Measurements from ENCODE around the gene MSL3B.

MSL3B gene

GRCh38 chr2:233822101-233822771 is 46.0 kb downstream of the MSL3B start:
- no peak for DNase-seq (ENCODE audit: low read depth in 1 of 2, low spot score in 1 of 2)
- no peak for TF ChIP-seq SPI1 (IDR thresholded peaks at IDR 0.05; ENCODE audit: borderline replicate concordance, low read depth)
- no peak for TF ChIP-seq CTCF (IDR thresholded peaks at IDR 0.05; ENCODE audit: insufficient read depth, low read length)
- no peak for TF ChIP-seq POLR2AphosphoS5 (IDR thresholded peaks at IDR 0.05; ENCODE audit: low read depth)
- TF ChIP-seq REST (IDR thresholded peaks at IDR 0.05; ENCODE audit: insufficient replicate concordance, low read depth) = no peak
- no peaks in the 10 kb centered on the region for H3K27me3 ChIP-seq (ENCODE audit: insufficient read depth, poor library complexity, severe bottlenecking)

GRCh38 chr2:233821709-233822100 is 46.5 kb downstream of the MSL3B start:
- no peak overlapping the region for H3K4me3 ChIP-seq (replicated peaks; ENCODE audit: insufficient read depth, low read length)
- TF ChIP-seq SPI1 (IDR thresholded peaks at IDR 0.05; ENCODE audit: borderline replicate concordance, low read depth) (no peak), REST (IDR thresholded peaks at IDR 0.05; ENCODE audit: insufficient replicate concordance, low read depth) (no peak), POLR2AphosphoS5 (IDR thresholded peaks at IDR 0.05; ENCODE audit: low read depth) (no peak), CTCF (IDR thresholded peaks at IDR 0.05; ENCODE audit: insufficient read depth, low read length) (no peak), GABPA (IDR thresholded peaks at IDR 0.05; ENCODE audit: low read depth) (no peak)
- H3K27me3 ChIP-seq (ENCODE audit: insufficient read depth, poor library complexity, severe bottlenecking) = no peaks in the 10 kb centered on the region
- DNase-seq (ENCODE audit: low read depth in 1 of 2, low spot score in 1 of 2) = no peak
- no peak overlapping the region for H3K27ac ChIP-seq (replicated peaks)

More at GRCh38 chr2:233822101-233822771, 46.0 kb downstream of the MSL3B start:
- H3K27ac ChIP-seq (replicated peaks) = no peak overlapping the region
- H3K4me3 ChIP-seq (replicated peaks; ENCODE audit: insufficient read depth, low read length) = no peak overlapping the region

- no peak overlapping the region for H3K4me3 ChIP-seq (replicated peaks; ENCODE audit: insufficient read depth, low read length)
- TF ChIP-seq REST (IDR thresholded peaks at IDR 0.05; ENCODE audit: insufficient replicate concordance, low read depth) = no peak
- no peak for DNase-seq (ENCODE audit: low read depth in 1 of 2, low spot score in 1 of 2)
- H3K27me3 ChIP-seq (ENCODE audit: insufficient read depth, poor library complexity, severe bottlenecking) = no peaks in the 10 kb centered on the region
- no peak overlapping the region for H3K27ac ChIP-seq (replicated peaks)
These were observed 47.0 kb downstream of the MSL3B start for GRCh38 chr2:233821196-233821595.
